Fibroblast of villous mesenchyme (primary cell): ENCODE results near the gene PCGF5. TPM values are rescaled to one million over a fixed set of nuclear protein-coding genes. Genes with fewer than 3 reads are reported as not detected.
"Not testable (repeated sequence)": the region's sequence is repeated elsewhere in the genome, so short reads cannot be mapped to it uniquely, and the experiment has no call there.

Source experiments
- DNase-seq: peaks from one replicate; pipeline ENCODE4 v3.0.0-alpha.2; 2010; ENCODE audit warnings: low read depth
- H3K4me3 ChIP-seq: 2 replicates; pipeline ENCODE4 v1.5.1; 2011; ENCODE audit warnings: low read depth, mild to moderate bottlenecking, low read length
- total RNA-seq: library from RNA; depleted of rRNA; stranded (reverse); fragments of >200 nt; gene quantifications from 2 replicates; pipeline ENCODE4 v1.2.3, GENCODE V29; 2012
- TF ChIP-seq, protein P1 (sequence below): IDR thresholded peaks from 2 replicates; pipeline ENCODE4 v1.5.1; 2012; ENCODE audit warnings: low read depth, mild to moderate bottlenecking, low read length; ENCODE audit not compliant: insufficient read depth

The PCGF5 gene
- total RNA-seq, 1 donor: 29.4 TPM

GRCh38 chr10:91294134-91294906, 73.9 kb downstream of the PCGF5 start:
- no peak overlapping the region for H3K4me3 ChIP-seq
- DNase-seq: no peak
- TF ChIP-seq, protein P1, sequence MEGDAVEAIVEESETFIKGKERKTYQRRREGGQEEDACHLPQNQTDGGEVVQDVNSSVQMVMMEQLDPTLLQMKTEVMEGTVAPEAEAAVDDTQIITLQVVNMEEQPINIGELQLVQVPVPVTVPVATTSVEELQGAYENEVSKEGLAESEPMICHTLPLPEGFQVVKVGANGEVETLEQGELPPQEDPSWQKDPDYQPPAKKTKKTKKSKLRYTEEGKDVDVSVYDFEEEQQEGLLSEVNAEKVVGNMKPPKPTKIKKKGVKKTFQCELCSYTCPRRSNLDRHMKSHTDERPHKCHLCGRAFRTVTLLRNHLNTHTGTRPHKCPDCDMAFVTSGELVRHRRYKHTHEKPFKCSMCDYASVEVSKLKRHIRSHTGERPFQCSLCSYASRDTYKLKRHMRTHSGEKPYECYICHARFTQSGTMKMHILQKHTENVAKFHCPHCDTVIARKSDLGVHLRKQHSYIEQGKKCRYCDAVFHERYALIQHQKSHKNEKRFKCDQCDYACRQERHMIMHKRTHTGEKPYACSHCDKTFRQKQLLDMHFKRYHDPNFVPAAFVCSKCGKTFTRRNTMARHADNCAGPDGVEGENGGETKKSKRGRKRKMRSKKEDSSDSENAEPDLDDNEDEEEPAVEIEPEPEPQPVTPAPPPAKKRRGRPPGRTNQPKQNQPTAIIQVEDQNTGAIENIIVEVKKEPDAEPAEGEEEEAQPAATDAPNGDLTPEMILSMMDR: no peak

DNA sequence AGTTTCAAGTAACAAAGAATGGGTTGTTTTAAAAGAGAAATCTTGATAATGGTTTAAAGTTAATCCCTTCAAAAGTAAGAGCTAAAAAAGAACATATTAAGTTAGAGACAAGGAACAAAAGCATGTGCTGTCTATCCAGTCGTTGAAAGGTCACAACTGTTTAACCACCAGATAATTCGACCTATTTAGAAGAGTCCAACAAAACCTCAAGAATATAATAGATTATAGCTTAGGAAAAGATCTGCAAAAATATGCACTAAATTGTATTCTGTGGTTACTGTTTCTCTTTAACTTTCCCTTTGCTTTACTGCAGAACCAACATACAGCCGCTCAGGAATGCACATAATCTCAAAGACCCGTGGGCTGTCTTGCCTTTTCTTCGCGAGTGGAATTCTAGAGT, 74.9 kb downstream of the PCGF5 start:
- DNase-seq: no peak
- TF ChIP-seq, protein P1: no peak
- no peak overlapping the region for H3K4me3 ChIP-seq

GRCh38 chr10:91296471-91296870, 76.0 kb downstream of the PCGF5 start:
- TF ChIP-seq, protein P1: peak; percentile 22
- peak; percentile 28 for DNase-seq
- no peak overlapping the region for H3K4me3 ChIP-seq

- TF ChIP-seq, protein P1: peak; percentile 95
- peak; percentile 76 for DNase-seq
- peak overlapping the region; percentile 61 for H3K4me3 ChIP-seq
Measured at GRCh38 chr10:91298224-91298871, 77.9 kb downstream of the PCGF5 start.

- DNase-seq: no peak
- no peak overlapping the region for H3K4me3 ChIP-seq
- TF ChIP-seq, protein P1: no peak
Measured at GRCh38 chr10:91299999-91300575, 79.6 kb downstream of the PCGF5 start.

GRCh38 chr10:91302946-91303345, 82.5 kb downstream of the PCGF5 start:
- H3K4me3 ChIP-seq, DNase-seq: not testable (repeated sequence)

- not testable (repeated sequence) for H3K4me3 ChIP-seq, DNase-seq
Measured at GRCh38 chr10:91305979-91306378, 85.5 kb downstream of the PCGF5 start.
